CD4-positive, CD25-positive, alpha-beta regulatory T cell (primary cell): Measurements from ENCODE around the gene LRRC45. TPM values are rescaled to one million over a fixed set of nuclear protein-coding genes. Genes with fewer than 3 reads are reported as not detected.

Experiments
- ATAC-seq, 2 donors: fragments of 150-1000 bp; cut with Tn5 transposase; one replicate each; pipeline ENCODE4 v1.10.0; 2021; ENCODE audit warnings: low read depth in 2 of 2, moderate number of reproducible peaks in 2 of 2, moderate library complexity in 1 of 2
- DNase-seq, 3 donors: peaks; one replicate each; pipeline versions ENCODE4 v3.0.0 to v3.0.0-alpha.2; 2012 to 2022; ENCODE audit warnings: mixed read lengths in 1 of 3
- H3K27ac ChIP-seq: one replicate; pipeline ENCODE4 v1.7.0; 2013; ENCODE audit warnings: mild to moderate bottlenecking, low read length; ENCODE audit not compliant: insufficient read depth, poor library complexity, severe bottlenecking
- H3K27me3 ChIP-seq: one replicate; pipeline ENCODE4 v1.7.0; 2013; ENCODE audit warnings: low read length; ENCODE audit not compliant: control insufficient read depth, insufficient read depth
- H3K36me3 ChIP-seq: one replicate; pipeline ENCODE4 v1.7.0; 2013; ENCODE audit warnings: mild to moderate bottlenecking, low read length, moderate library complexity; ENCODE audit not compliant: control insufficient read depth, insufficient read depth
- H3K4me1 ChIP-seq: 2 replicates; pipeline ENCODE4 v1.7.0; 2013; ENCODE audit warnings: mild to moderate bottlenecking, low read length; ENCODE audit not compliant: insufficient read depth, control insufficient read depth, poor library complexity, severe bottlenecking
- H3K4me3 ChIP-seq: one replicate; pipeline ENCODE4 v1.7.0; 2013; ENCODE audit warnings: low read depth, mild to moderate bottlenecking, low read length, moderate library complexity
- H3K9me3 ChIP-seq, 2 experiments: 1 replicate in 1 of 2; 2 replicates in 1 of 2; pipeline ENCODE4 v1.7.0; 2013; ENCODE audit warnings: low read length in 2 of 2, mild to moderate bottlenecking in 1 of 2, moderate library complexity in 1 of 2; ENCODE audit not compliant: control insufficient read depth in 2 of 2
- H3K27ac Mint-ChIP-seq, 3 donors: one replicate each; pipeline ENCODE4 v1.8.0; 2020 to 2022; ENCODE audit warnings: mild to moderate bottlenecking in 3 of 3, mixed read lengths in 3 of 3, moderate library complexity in 2 of 3
- H3K27me3 Mint-ChIP-seq: one replicate; pipeline ENCODE4 v1.8.0; 2022; ENCODE audit warnings: mild to moderate bottlenecking, mixed read lengths
- H3K36me3 Mint-ChIP-seq: one replicate; pipeline ENCODE4 v1.8.0; 2020; ENCODE audit warnings: mixed read lengths
- H3K4me1 Mint-ChIP-seq, 4 donors: one replicate each; pipeline ENCODE4 v1.8.0; 2020 to 2022; ENCODE audit warnings: mixed read lengths in 4 of 4, mild to moderate bottlenecking in 1 of 4
- H3K4me3 Mint-ChIP-seq, 4 donors: one replicate each; pipeline ENCODE4 v1.8.0; 2020 to 2022; ENCODE audit warnings: mild to moderate bottlenecking in 4 of 4, mixed read lengths in 4 of 4, moderate library complexity in 3 of 4
- H3K9me3 Mint-ChIP-seq, 7 donors: one replicate each; pipeline ENCODE4 v1.8.0; 2020 to 2022; ENCODE audit warnings: mixed read lengths in 7 of 7, mild to moderate bottlenecking in 3 of 7, moderate library complexity in 2 of 7
- polyA plus RNA-seq, 4 donors: library from polyadenylated mRNA; unstranded; fragments of 300-500 nt; fragmentation: Illumina TruSeq; gene quantifications; one replicate each; pipeline ENCODE4 v1.2.3, GENCODE V29; 2021
- total RNA-seq: library from RNA; stranded (reverse); gene quantifications from one replicate; pipeline ENCODE4 v1.2.3, GENCODE V29; 2022

Gene LRRC45
- 16.6 TPM for total RNA-seq
- 1 to 10 TPM; 3.9 to 7.7 (median 6.0) TPM for polyA plus RNA-seq

GRCh38 chr17:82022981-82023446 lies at the start of gene LRRC45:
Gene LRRC45 (plus strand): TSS chr17:82023305. CDS start chr17:82023644, 339 bp downstream.
- peaks cover 0 to 33% (median 8%) of the 10 kb centered on the region in 4 donors for H3K4me1 Mint-ChIP-seq

GRCh38 chr17:81973432-81973831 lies 49.7 kb upstream of the LRRC45 start:
- Histone ChIP-seq H3K4me1 (peaks cover 26% of the 10 kb centered on the region), H3K27me3 (no peaks in the 10 kb centered on the region), H3K36me3 (no peaks in the 10 kb centered on the region), H3K9me3 (no peaks in the 10 kb centered on the region), H3K27ac (no peak overlapping the region), H3K4me3 (no peak overlapping the region)
- peak overlapping the region in 2 of 4 donors; percentile 41 to 80 for H3K4me3 Mint-ChIP-seq
- H3K9me3 Mint-ChIP-seq, result no peaks in the 10 kb centered on the region
- no peak for DNase-seq
- H3K27me3 Mint-ChIP-seq, result peaks cover 9% of the 10 kb centered on the region
- peaks cover 0 to 26% (median 5%) of the 10 kb centered on the region in 4 donors for H3K4me1 Mint-ChIP-seq
- no peak for ATAC-seq
- no peaks in the 10 kb centered on the region for H3K36me3 Mint-ChIP-seq
- H3K27ac Mint-ChIP-seq, result peak overlapping the region in 1 of 3 donors; percentile 76

More at GRCh38 chr17:82022981-82023446, at the start of gene LRRC45:
- Mint-ChIP-seq H3K27me3 (no peaks in the 10 kb centered on the region), H3K27ac (peak within 1 kb of the TSS in 1 of 3 donors; percentile 77), H3K9me3 (no peaks in the 10 kb centered on the region), H3K4me3 (peak within 1 kb of the TSS; percentile 88 to 94 (median 90)), H3K36me3 (no peaks in the 10 kb centered on the region)
- Histone ChIP-seq H3K27ac (peak within 1 kb of the TSS; percentile 52), H3K9me3 (no peaks in the 10 kb centered on the region), H3K27me3 (no peaks in the 10 kb centered on the region), H3K4me1 (peaks cover 31% of the 10 kb centered on the region), H3K4me3 (peak within 1 kb of the TSS; percentile 48), H3K36me3 (no peaks in the 10 kb centered on the region)
- ATAC-seq (peak; percentile 94 to 96), DNase-seq (peak; percentile 100)

DNA sequence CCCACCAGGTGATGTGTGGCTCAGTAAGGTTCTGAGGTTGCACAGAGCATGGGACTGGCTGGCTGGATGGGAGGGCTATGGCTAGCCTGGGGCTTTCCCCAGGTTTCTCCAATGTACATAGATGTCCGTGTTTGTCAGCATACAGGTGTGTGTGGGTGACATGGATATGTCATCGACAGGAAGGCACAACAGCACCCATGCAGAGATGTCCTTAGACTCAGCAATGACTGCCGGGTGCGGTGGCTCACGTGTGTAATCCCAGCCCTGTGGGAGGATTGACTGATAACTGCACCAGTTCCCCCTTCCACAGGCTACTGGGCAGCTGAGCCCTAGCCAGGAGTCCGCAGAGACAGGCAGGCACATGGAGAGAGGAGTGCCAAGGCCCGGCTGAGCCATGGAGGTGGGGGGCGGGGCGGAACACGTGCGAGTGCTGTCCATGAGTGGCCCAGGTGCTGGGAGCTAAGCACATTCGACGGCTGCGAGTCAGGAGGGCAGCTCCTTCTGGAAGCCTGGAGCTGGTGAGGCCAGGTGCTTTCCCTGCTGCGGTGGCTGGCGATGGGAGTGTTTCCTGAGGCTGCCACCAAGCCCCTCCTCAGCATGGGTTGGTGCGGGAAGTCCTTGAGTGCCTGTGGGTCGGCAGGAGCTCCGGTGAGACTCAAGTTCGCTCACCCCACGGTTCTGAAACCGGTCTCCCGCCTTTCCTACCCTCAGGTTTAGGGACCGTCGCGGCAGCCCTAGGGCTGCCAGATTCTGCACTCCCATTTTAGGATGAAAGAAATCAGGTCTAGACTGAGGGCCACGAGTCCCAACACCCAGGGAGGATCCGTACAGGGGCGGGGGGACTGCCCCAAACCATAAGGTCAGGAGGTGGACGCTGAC lies 46.5 kb upstream of the LRRC45 start:
- H3K36me3 ChIP-seq, result no peaks in the 10 kb centered on the region
- peaks cover 9% of the 10 kb centered on the region for H3K36me3 Mint-ChIP-seq
- H3K9me3 Mint-ChIP-seq, result no peaks in the 10 kb centered on the region
- no peaks in the 10 kb centered on the region for H3K9me3 ChIP-seq
- H3K4me3 Mint-ChIP-seq, result peak overlapping the region; percentile 96 to 99 (median 97)
- H3K4me3 ChIP-seq, result peak overlapping the region; percentile 69
- H3K4me1 ChIP-seq, result peaks cover 33% of the 10 kb centered on the region
- H3K27ac Mint-ChIP-seq, result peak overlapping the region; percentile 98
- H3K27me3 ChIP-seq, result no peaks in the 10 kb centered on the region
- H3K4me1 Mint-ChIP-seq, result peaks cover 0 to 41% (median 18%) of the 10 kb centered on the region in 4 donors
- H3K27me3 Mint-ChIP-seq, result peaks cover 9% of the 10 kb centered on the region
- DNase-seq, result peak in 2 of 3 donors; percentile 16 to 26
- peak overlapping the region; percentile 85 for H3K27ac ChIP-seq
- peak in 1 of 2 donors; percentile 4 for ATAC-seq

DNA sequence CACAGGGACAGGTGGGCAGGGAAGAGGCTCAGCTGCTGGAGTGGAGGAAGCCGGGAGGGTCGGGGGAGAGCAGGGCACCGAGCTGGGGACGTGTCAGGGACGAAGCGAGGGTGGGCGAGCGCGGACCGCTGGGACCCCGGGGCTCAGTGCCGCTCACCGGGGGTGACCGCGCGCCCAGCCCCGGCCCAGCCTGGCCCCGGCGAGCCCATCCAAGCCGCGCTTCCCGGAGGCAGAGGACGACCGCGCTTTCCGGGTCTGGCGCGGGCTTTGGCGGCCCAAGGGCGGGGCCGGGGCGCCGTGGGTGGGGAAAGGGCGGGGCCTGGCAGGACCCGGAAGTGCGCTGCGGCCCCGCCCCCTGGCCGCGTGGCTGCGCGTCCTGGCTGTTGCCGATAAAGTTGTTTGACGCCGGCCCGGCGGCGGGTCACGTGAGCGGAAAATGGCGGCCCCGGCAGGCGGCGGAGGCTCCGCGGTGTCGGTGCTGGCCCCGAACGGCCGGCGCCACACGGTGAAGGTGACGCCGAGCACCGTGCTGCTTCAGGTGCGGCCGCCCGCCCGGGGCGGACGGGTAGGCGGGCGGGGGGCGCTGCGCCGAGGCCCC lies 45.8 kb upstream of the LRRC45 start, which contains the start of gene ASPSCR1:
Gene ASPSCR1, plus strand, starts transcription at position 419 of the 598 bp plus-strand sequence. Its CDS starts 18 bp downstream, at position 437.
- Mint-ChIP-seq H3K4me3 (peak within 1 kb of the TSS; percentile 96 to 99 (median 97)), H3K4me1 (peaks cover 0 to 44% (median 20%) of the 10 kb centered on the region in 4 donors), H3K27ac (peak within 1 kb of the TSS; percentile 98), H3K36me3 (peaks cover 11% of the 10 kb centered on the region), H3K9me3 (no peaks in the 10 kb centered on the region), H3K27me3 (peaks cover 9% of the 10 kb centered on the region)
- Histone ChIP-seq H3K9me3 (no peaks in the 10 kb centered on the region), H3K4me3 (peak within 1 kb of the TSS; percentile 69), H3K27me3 (no peaks in the 10 kb centered on the region), H3K27ac (peak within 1 kb of the TSS; percentile 85), H3K36me3 (no peaks in the 10 kb centered on the region), H3K4me1 (peaks cover 33% of the 10 kb centered on the region)
- DNase-seq (peak; percentile 85 to 92 (median 91)), ATAC-seq (peak; percentile 88 to 93)

DNA sequence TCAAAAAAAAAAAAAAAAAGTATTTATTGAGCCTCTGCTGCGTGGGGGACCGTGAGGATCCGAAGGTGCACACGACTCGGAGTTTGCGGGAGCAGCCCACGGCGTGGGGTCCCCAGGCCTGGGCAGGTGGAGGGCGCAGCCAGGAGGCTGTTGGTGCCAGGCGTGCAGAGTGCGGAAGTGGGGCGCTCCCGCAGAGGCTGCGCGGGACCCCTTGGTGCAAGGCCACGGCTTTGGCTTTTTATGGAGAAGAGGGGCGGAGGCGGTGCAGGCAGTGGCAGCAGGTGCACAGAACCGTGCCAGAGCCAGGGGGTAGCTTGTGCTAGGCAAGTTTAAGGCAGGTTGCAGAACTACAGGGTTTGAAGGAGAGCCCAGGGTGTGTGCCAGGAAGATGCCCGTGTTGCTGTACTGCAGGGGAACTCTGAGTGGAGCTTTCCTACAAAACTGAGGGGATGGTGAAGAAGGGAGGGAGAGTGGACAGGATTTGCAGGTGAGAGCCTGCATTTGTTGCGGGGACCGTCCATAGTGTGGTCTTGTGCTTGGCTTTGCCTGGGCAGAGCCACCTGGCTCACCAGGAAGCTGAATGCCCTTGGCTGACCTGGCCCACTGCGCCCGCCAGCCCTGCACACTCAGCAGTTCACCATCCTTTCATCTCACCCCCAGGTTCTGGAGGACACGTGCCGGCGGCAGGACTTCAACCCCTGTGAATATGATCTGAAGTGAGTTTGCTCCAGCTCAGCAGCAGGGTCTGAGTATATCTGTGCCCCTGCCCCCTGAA lies 44.4 kb upstream of the LRRC45 start:
- DNase-seq (no peak), ATAC-seq (no peak)
- H3K27ac Mint-ChIP-seq, result peak overlapping the region; percentile 49 to 89 (median 82)
- H3K36me3 Mint-ChIP-seq, result peaks cover 16% of the 10 kb centered on the region
- no peaks in the 10 kb centered on the region for H3K9me3 Mint-ChIP-seq
- Histone ChIP-seq H3K4me3 (no peak overlapping the region), H3K27me3 (no peaks in the 10 kb centered on the region), H3K27ac (no peak overlapping the region), H3K36me3 (no peaks in the 10 kb centered on the region), H3K4me1 (peaks cover 33% of the 10 kb centered on the region), H3K9me3 (no peaks in the 10 kb centered on the region)
- peak overlapping the region; percentile 82 to 98 (median 88) for H3K4me3 Mint-ChIP-seq
- H3K4me1 Mint-ChIP-seq, result peaks cover 4 to 49% (median 22%) of the 10 kb centered on the region in 4 donors
- H3K27me3 Mint-ChIP-seq, result peaks cover 9% of the 10 kb centered on the region

DNA sequence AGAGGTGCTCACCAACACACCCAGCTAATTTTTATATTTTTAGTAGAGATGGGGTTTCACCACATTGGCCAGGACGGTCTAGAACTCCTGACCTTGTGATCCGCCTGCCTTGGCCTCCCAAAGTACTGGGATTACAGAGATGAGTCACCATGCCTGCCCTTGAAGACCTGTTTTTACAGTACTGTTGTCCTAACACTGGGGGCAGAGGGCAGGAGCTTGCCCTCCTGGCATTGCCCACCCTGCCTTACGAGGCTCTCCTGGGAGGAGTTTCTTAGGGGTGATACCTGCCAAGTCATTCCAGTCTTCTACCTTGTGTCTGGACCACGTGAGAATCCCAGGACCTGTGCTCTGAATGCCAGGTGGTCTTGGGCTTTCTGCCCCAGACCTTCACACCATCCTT lies 43.0 kb upstream of the LRRC45 start:
- H3K4me3 Mint-ChIP-seq, result peak overlapping the region; percentile 56 to 98 (median 87)
- H3K27ac Mint-ChIP-seq, result no peak overlapping the region
- peaks cover 4 to 54% (median 24%) of the 10 kb centered on the region in 4 donors for H3K4me1 Mint-ChIP-seq
- no peak for ATAC-seq
- Histone ChIP-seq H3K9me3 (no peaks in the 10 kb centered on the region), H3K4me1 (peaks cover 33% of the 10 kb centered on the region), H3K36me3 (peaks cover 8% of the 10 kb centered on the region), H3K4me3 (no peak overlapping the region), H3K27me3 (no peaks in the 10 kb centered on the region), H3K27ac (no peak overlapping the region)
- no peaks in the 10 kb centered on the region for H3K9me3 Mint-ChIP-seq
- H3K36me3 Mint-ChIP-seq, result peaks cover 19% of the 10 kb centered on the region
- DNase-seq, result no peak
- H3K27me3 Mint-ChIP-seq, result peaks cover 5% of the 10 kb centered on the region
